GM12873 (cell line): ENCODE results near the gene SLC8B1.

Source experiments
- CTCF ChIP-seq: IDR thresholded peaks from 2 replicates; pipeline ENCODE4 v1.5.1; 2012; ENCODE audit warnings: low read depth, mild to moderate bottlenecking, moderate library complexity, low read length, control low read depth; ENCODE audit not compliant: insufficient read depth; ENCODE audit errors: missing control alignments

The SLC8B1 gene

GRCh38 chr12:113284751-113285150 lies 50.2 kb downstream of the SLC8B1 start:
- no peak for TF ChIP-seq CTCF

GRCh38 chr12:113278633-113279032 lies 56.3 kb downstream of the SLC8B1 start:
- no peak for TF ChIP-seq CTCF

DNA sequence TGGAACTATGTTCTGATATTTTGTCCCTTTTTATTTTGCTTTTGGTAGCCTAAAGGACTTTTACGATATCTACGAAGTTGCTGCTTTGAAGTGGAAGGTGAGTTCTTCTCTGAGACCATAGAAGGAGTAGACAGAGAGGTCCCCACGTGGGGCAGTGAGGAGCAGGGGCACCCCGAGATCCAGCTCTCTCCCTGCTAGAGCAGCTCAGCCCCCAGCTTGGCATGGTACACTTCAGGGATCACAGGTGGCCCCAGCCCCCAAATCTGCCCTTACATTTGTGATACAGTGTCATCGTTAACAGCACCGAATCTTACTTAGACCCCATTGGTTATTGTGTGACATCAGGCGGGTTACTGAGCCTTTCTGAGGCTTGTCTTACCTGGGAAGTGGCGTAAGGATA lies 56.8 kb downstream of the SLC8B1 start:
- TF ChIP-seq CTCF = no peak

DNA sequence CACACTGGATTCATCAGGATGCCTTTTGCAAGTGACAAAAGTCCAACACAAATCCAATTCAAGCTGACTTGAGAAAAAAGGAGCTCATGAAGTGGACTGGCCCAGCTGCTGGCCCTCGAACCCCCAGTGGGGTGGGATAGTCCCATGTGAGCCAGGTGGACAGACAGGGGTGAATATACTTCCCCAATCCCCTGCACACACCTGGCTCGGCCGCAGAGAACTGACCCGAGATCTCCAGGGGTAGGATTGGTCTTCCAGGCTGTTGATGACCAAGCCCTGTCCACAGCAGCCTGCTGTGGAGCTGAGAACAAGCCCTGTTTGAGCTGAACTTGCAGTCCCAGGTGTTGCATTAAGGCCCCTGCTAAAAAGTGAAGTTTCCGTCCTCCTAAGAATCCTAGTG lies 57.4 kb downstream of the SLC8B1 start:
- TF ChIP-seq CTCF = no peak

- TF ChIP-seq CTCF = no peak
Observed at GRCh38 chr12:113276946-113277500, 57.9 kb downstream of the SLC8B1 start.

DNA sequence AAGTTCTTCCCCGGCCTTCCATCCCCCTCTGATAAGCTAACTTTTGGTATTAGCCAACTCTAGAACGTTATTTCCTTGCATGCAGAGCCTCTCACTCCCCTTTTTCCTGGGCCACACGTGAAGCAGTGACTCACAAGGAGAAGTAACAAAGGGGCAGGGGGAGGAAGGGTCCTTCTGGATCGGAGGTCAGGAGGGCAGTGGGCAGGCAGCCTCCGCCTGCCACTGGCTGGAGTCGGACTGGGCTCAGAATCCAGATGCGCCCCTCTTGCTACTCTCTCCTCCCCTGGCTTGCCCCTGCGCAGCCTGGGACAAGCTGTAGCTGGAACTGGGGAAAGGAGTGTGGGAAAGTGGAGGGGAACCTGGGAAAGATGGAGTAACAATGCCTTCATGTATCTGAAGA lies 58.6 kb downstream of the SLC8B1 start:
- no peak for TF ChIP-seq CTCF

DNA sequence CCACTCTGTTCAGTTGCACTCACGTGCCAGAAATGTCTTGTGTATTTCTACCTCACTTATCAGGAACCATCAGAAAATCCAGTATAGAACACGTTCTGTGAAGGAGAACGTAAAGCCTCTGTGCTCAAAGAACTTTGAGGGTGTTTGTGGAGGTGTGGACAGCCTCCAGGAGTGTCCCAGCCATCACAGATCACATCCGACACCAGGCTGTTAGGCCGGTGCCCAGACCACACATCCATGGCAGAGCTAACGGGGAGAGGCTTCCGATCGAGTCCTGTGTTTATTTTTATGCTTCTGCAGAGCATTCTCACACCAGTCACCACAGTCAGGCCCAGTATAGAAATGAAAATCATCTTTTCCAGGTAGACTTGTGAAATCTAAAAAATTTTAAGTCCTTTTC lies 60.1 kb downstream of the SLC8B1 start:
- no peak for TF ChIP-seq CTCF
